Measurements from ENCODE around the gene CACNB1. TPM values are rescaled to one million over a fixed set of nuclear protein-coding genes. Genes with fewer than 3 reads are reported as not detected.

CACNB1 gene
- total RNA-seq, 1 experiment from 2014 or later: 9.1 TPM

DNA sequence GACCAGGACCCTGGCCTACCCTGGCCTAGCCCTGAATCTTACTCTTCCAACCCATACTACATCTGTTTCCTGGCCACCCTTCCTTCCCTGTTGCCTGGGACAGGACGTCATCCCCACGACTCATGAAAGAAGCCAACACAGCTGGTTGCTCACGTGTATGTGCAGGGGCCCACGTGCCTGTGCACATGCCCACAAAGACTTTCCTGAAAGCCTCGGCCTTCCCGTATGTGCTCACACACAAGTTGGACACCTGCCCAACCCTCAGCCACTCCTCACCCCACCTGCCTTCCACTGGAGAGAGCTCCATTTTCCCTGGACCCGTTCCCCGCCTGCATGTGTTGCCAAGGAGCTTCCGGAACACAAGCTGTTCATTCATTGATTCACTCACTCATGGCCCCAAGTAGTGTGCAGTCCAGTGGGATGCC is 53.0 kb downstream of the CACNB1 start:
- peaks cover 7% of the 10 kb centered on the region for H3K4me1 ChIP-seq (ENCODE audit: low read length)
- H3K9me3 ChIP-seq (ENCODE audit: low read length): peaks cover 6% of the 10 kb centered on the region; the same call in 1 of the 2 replicates
- DNase-seq: no peak
- H2AFZ ChIP-seq (ENCODE audit: low read length): no peak overlapping the region
- no peak overlapping the region for H3K9ac ChIP-seq (ENCODE audit: low read length)
- H3K79me2 ChIP-seq (ENCODE audit: low read length): no peaks in the 10 kb centered on the region
- H3K9me2 ChIP-seq (replicated peaks; ENCODE audit: insufficient read depth, low read length): no peaks in the 10 kb centered on the region
- no peaks in the 10 kb centered on the region for H3K36me3 ChIP-seq (ENCODE audit: insufficient read depth, low read length)
- no peak overlapping the region for H3K27ac ChIP-seq (ENCODE audit: low read length)
- no peak overlapping the region for H3K4me3 ChIP-seq (ENCODE audit: low read length)
- no peaks in the 10 kb centered on the region for H4K20me1 ChIP-seq (ENCODE audit: insufficient read depth, low read depth, low read length)
- H3K4me2 ChIP-seq (ENCODE audit: low read depth, low read length, poor library complexity, severe bottlenecking): no peak overlapping the region
- H3K27me3 ChIP-seq (ENCODE audit: low read length): no peaks in the 10 kb centered on the region

DNA sequence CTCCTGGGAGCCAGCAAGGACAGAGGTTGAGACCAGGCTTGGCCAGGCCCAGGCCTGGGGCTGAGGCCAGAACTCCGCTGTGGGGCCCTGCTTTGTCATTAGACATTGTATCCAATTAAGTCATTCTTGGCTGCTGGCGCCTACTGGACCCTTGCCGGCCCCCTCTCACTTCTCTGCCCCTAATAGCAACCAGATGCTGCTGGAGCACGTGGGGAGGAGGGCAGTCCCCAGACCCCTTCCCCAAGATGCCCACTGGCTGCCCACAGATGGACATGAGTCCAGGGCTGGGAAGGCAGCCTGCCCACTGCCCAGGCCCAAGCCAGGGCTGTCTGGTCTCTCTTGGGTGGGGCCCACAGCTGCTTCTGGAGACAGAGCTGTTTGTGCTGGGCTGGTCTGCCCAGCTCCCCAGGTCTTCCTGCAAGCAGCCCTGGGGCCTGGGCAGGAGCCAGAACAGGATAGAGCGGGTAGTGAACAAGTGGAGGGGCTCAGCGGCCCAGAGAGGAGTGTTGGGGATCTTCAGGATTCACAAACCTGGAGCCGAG is 53.8 kb downstream of the CACNB1 start:
- no peak overlapping the region for H3K4me2 ChIP-seq (ENCODE audit: low read depth, low read length, poor library complexity, severe bottlenecking)
- no peak overlapping the region for H2AFZ ChIP-seq (ENCODE audit: low read length)
- H3K4me3 ChIP-seq (ENCODE audit: low read length): no peak overlapping the region
- H3K79me2 ChIP-seq (ENCODE audit: low read length): no peaks in the 10 kb centered on the region
- no peak for DNase-seq
- no peaks in the 10 kb centered on the region for H3K27me3 ChIP-seq (ENCODE audit: low read length)
- H3K27ac ChIP-seq (ENCODE audit: low read length): no peak overlapping the region
- no peaks in the 10 kb centered on the region for H4K20me1 ChIP-seq (ENCODE audit: insufficient read depth, low read depth, low read length)
- no peaks in the 10 kb centered on the region for H3K9me2 ChIP-seq (replicated peaks; ENCODE audit: insufficient read depth, low read length)
- H3K9ac ChIP-seq (ENCODE audit: low read length): no peak overlapping the region
- H3K36me3 ChIP-seq (ENCODE audit: insufficient read depth, low read length): no peaks in the 10 kb centered on the region
- H3K9me3 ChIP-seq (ENCODE audit: low read length): peaks cover 6% of the 10 kb centered on the region; the same call in 1 of the 2 replicates
- H3K4me1 ChIP-seq (ENCODE audit: low read length): peaks cover 15% of the 10 kb centered on the region

DNA sequence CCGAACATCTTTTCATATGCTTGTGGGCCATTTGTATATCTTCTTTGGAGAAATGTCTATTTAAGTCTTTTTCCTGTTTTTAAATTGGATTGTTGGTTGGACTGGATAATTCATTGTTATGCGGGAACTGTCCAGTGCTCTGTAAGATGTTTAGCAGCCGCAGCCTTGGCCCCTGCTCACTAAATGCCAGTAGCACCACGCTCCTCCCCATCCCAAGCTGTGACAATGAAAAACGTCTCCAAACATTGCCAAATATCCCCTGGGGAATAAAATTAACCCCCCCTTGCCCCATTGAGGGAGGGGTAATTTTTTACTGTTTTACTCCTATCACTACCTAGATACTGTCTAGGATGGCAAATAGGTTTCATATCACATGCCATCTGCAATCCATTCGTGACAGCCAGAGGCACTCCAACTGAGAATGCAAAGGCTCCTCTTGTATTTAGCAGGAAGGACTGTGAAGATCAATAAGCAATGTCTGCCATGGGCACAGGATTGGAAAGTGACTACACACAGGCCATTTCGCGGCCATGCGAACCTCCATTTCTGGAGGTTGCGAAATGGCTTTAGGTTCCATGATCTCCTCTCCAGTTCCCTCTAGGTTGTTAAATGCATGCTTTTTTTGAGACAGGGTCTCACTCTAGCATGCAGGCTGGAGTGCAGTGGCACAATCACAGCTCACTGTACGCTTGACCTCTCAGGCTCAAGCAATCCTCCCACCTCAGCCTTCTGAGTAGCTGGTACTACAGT is 55.4 kb downstream of the CACNB1 start:
- Histone ChIP-seq H3K4me1 (ENCODE audit: low read length) (peaks cover 30% of the 10 kb centered on the region), H3K79me2 (ENCODE audit: low read length) (no peaks in the 10 kb centered on the region), H3K36me3 (ENCODE audit: insufficient read depth, low read length) (no peaks in the 10 kb centered on the region), H4K20me1 (ENCODE audit: insufficient read depth, low read depth, low read length) (no peaks in the 10 kb centered on the region), H3K27me3 (ENCODE audit: low read length) (no peaks in the 10 kb centered on the region), H3K4me2 (ENCODE audit: low read depth, low read length, poor library complexity, severe bottlenecking) (no peak overlapping the region), H3K4me3 (ENCODE audit: low read length) (no peak overlapping the region), H3K27ac (ENCODE audit: low read length) (no peak overlapping the region), H3K9me2 (replicated peaks; ENCODE audit: insufficient read depth, low read length) (no peaks in the 10 kb centered on the region), H3K9ac (ENCODE audit: low read length) (no peak overlapping the region), H2AFZ (ENCODE audit: low read length) (no peak overlapping the region), H3K9me3 (ENCODE audit: low read length) (peaks cover 6% of the 10 kb centered on the region; the same call in 1 of the 2 replicates)
- DNase-seq: no peak

DNA sequence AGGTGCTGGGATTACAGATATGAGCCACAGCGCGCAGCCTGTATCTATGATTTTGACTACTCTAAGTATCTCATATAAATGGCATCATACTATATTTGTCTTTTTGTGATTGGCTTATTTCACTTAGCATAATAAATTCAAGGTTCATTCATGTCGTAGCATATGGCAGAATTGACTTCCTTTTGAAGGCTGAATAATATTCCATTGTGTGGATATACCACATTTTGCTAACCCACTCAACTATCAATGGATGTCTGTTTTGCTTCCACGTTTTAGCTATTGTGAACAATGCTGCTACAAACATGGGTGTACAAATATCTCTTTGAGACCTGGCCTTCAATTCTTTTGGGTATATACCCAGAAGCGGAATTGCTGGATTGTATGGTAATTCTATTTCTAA is 56.2 kb downstream of the CACNB1 start:
- DNase-seq: no peak
- Histone ChIP-seq H3K27me3 (ENCODE audit: low read length) (no peaks in the 10 kb centered on the region), H3K9ac (ENCODE audit: low read length) (no peak overlapping the region), H3K4me1 (ENCODE audit: low read length) (peaks cover 36% of the 10 kb centered on the region), H2AFZ (ENCODE audit: low read length) (no peak overlapping the region), H3K27ac (ENCODE audit: low read length) (no peak overlapping the region), H3K79me2 (ENCODE audit: low read length) (no peaks in the 10 kb centered on the region), H3K9me3 (ENCODE audit: low read length) (peaks cover 6% of the 10 kb centered on the region; the same call in 1 of the 2 replicates), H3K4me2 (ENCODE audit: low read depth, low read length, poor library complexity, severe bottlenecking) (no peak overlapping the region), H4K20me1 (ENCODE audit: insufficient read depth, low read depth, low read length) (no peaks in the 10 kb centered on the region), H3K36me3 (ENCODE audit: insufficient read depth, low read length) (no peaks in the 10 kb centered on the region), H3K9me2 (replicated peaks; ENCODE audit: insufficient read depth, low read length) (no peaks in the 10 kb centered on the region), H3K4me3 (ENCODE audit: low read length) (no peak overlapping the region)

DNA sequence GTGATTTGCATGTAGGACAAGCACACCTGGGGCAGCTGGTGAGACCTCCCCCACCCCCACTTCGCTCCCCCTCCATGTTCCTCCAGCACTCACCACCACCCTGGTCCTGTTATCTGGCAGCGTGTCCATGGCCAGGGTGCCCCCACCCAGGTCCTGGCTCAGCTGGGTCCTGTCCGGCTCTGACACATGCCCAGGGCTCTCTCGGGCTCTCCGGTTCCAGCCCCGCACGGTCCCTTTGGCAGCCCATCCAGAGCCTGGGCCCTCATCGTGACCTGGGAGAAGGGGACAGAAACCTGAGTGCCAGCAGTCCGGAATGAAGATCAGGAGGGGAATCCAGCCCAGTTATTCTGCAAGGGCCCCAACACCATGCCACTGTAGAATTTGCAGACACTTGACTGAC is 57.9 kb downstream of the CACNB1 start:
- Histone ChIP-seq H3K36me3 (ENCODE audit: insufficient read depth, low read length) (no peaks in the 10 kb centered on the region), H3K4me3 (ENCODE audit: low read length) (no peak overlapping the region), H3K27ac (ENCODE audit: low read length) (no peak overlapping the region), H4K20me1 (ENCODE audit: insufficient read depth, low read depth, low read length) (no peaks in the 10 kb centered on the region), H3K27me3 (ENCODE audit: low read length) (no peaks in the 10 kb centered on the region), H2AFZ (ENCODE audit: low read length) (no peak overlapping the region), H3K4me2 (ENCODE audit: low read depth, low read length, poor library complexity, severe bottlenecking) (peak overlapping the region; percentile 80), H3K4me1 (ENCODE audit: low read length) (peaks cover 36% of the 10 kb centered on the region), H3K9ac (ENCODE audit: low read length) (0 out of 2 replicates have a peak overlapping the region, but pooled peaks have one; percentile 51), H3K9me3 (ENCODE audit: low read length) (peaks cover 6% of the 10 kb centered on the region; the same call in 1 of the 2 replicates), H3K79me2 (ENCODE audit: low read length) (no peaks in the 10 kb centered on the region), H3K9me2 (replicated peaks; ENCODE audit: insufficient read depth, low read length) (no peaks in the 10 kb centered on the region)
- DNase-seq: no peak

DNA sequence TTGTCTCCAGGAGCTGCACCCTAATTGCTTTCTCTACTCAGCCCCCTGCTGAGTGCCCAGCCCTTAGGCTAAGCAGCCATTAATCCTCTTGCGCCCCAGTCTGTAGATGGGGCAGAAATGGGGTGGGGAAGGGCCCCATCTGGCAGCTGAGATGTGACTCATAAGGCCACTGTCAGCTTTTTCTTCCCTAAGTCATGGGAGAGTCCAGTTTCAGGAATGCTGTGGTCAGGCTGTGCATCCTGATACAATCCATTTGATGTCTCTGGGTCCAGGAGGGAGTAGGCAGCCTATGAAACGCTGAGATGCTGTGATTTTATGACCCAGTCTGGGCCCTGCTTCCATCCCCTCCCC is 58.3 kb downstream of the CACNB1 start:
- no peaks in the 10 kb centered on the region for H3K9me2 ChIP-seq (replicated peaks; ENCODE audit: insufficient read depth, low read length)
- peak overlapping the region; percentile 61; the same call in 1 of the 2 replicates for H3K4me3 ChIP-seq (ENCODE audit: low read length)
- H3K4me2 ChIP-seq (ENCODE audit: low read depth, low read length, poor library complexity, severe bottlenecking): peak overlapping the region; percentile 80
- no peaks in the 10 kb centered on the region for H3K27me3 ChIP-seq (ENCODE audit: low read length)
- peak overlapping the region; percentile 73; the same call in 1 of the 2 replicates for H2AFZ ChIP-seq (ENCODE audit: low read length)
- no peaks in the 10 kb centered on the region for H3K79me2 ChIP-seq (ENCODE audit: low read length)
- H3K9me3 ChIP-seq (ENCODE audit: low read length): peaks cover 6% of the 10 kb centered on the region; the same call in 1 of the 2 replicates
- no peaks in the 10 kb centered on the region for H3K36me3 ChIP-seq (ENCODE audit: insufficient read depth, low read length)
- DNase-seq: peak; percentile 46
- H3K9ac ChIP-seq (ENCODE audit: low read length): peak overlapping the region; percentile 51
- H4K20me1 ChIP-seq (ENCODE audit: insufficient read depth, low read depth, low read length): no peaks in the 10 kb centered on the region
- H3K4me1 ChIP-seq (ENCODE audit: low read length): peaks cover 36% of the 10 kb centered on the region
- peak overlapping the region; percentile 48 for H3K27ac ChIP-seq (ENCODE audit: low read length)

DNA sequence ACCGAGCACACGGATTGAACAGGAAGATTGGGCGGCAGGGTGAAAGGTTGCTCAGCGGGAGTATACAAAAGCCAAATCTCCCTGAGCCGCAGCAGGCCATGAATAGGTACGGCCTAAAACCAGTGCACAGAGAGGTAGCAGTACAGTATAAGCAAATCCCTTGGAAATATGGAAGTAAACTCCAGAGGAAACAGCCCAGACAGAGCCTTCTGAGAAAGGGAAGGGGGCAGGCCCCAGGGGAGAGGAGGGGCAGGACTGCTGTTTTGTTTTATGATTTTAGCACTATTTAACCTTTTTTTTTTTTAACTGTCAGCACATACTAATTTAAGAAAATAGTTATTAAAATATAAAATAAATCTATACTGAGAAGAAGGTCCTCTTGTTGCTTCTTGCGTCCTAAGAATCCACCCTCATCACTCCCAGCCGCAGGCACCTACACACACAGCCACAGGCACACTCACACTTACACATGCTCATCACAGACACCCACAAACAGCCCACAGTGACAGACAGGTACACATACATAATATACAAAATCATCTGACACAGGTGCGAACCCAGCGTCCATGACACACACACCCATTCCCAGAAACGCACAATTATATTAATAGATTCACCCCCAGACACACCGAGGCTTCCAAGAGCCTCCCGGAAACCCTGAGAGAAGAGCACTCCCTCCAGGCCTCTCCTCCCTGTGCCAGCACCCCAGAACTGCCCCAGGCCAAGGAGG is 58.9 kb downstream of the CACNB1 start:
- DNase-seq: no peak
- Histone ChIP-seq H3K27ac (ENCODE audit: low read length) (peak overlapping the region; percentile 48), H3K9me2 (replicated peaks; ENCODE audit: insufficient read depth, low read length) (no peaks in the 10 kb centered on the region), H3K9ac (ENCODE audit: low read length) (peak overlapping the region; percentile 51), H2AFZ (ENCODE audit: low read length) (peak overlapping the region; percentile 73; the same call in 1 of the 2 replicates), H3K4me1 (ENCODE audit: low read length) (peaks cover 36% of the 10 kb centered on the region), H3K36me3 (ENCODE audit: insufficient read depth, low read length) (no peaks in the 10 kb centered on the region), H4K20me1 (ENCODE audit: insufficient read depth, low read depth, low read length) (no peaks in the 10 kb centered on the region), H3K4me3 (ENCODE audit: low read length) (peak overlapping the region; percentile 61; the same call in 1 of the 2 replicates), H3K27me3 (ENCODE audit: low read length) (no peaks in the 10 kb centered on the region), H3K9me3 (ENCODE audit: low read length) (peaks cover 6% of the 10 kb centered on the region; the same call in 1 of the 2 replicates), H3K4me2 (ENCODE audit: low read depth, low read length, poor library complexity, severe bottlenecking) (peak overlapping the region; percentile 80), H3K79me2 (ENCODE audit: low read length) (no peaks in the 10 kb centered on the region)

DNA sequence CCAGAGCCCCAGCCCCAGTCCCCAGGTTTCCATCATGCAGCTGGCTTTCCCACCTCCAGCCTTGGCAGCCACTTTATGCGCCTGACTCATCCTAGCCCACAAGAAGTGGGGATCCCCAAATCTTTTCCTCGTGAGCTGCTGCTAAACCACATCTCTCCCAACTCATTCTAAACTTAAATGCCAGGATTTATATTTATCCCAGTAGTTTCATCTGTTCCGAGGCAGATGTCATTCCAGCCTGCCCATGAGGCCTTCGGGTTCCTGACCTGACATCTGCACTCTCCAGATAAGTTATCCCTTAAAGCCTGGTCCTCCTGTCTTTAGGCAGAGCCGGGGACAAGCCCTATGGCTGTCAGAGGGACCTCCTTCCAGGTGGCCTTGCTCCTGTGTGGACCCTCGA is 62.6 kb downstream of the CACNB1 start:
- H3K4me2 ChIP-seq (ENCODE audit: low read depth, low read length, poor library complexity, severe bottlenecking): no peak overlapping the region
- H3K4me1 ChIP-seq (ENCODE audit: low read length): peaks cover 34% of the 10 kb centered on the region
- H3K4me3 ChIP-seq (ENCODE audit: low read length): no peak overlapping the region
- no peak overlapping the region for H2AFZ ChIP-seq (ENCODE audit: low read length)
- no peaks in the 10 kb centered on the region for H4K20me1 ChIP-seq (ENCODE audit: insufficient read depth, low read depth, low read length)
- H3K36me3 ChIP-seq (ENCODE audit: insufficient read depth, low read length): no peaks in the 10 kb centered on the region
- H3K79me2 ChIP-seq (ENCODE audit: low read length): no peaks in the 10 kb centered on the region
- no peaks in the 10 kb centered on the region for H3K9me3 ChIP-seq (ENCODE audit: low read length)
- no peak overlapping the region for H3K9ac ChIP-seq (ENCODE audit: low read length)
- H3K27me3 ChIP-seq (ENCODE audit: low read length): no peaks in the 10 kb centered on the region
- no peak overlapping the region for H3K27ac ChIP-seq (ENCODE audit: low read length)
- no peaks in the 10 kb centered on the region for H3K9me2 ChIP-seq (replicated peaks; ENCODE audit: insufficient read depth, low read length)
- DNase-seq: no peak

Data from Karpas-422 (cell line).